SK-N-MC (cell line): ENCODE results near the gene CWC15.

Experiments
- EZH2 ChIP-seq: fragments of 200-600 bp; sonication (generic); IDR thresholded peaks from one replicate; pipeline ENCODE4 v1.6.1; 2017; ENCODE audit warnings: antibody characterized with exemption
- FOXP2 ChIP-seq: optimal IDR thresholded peaks from 2 replicates; pipeline ENCODE3; 2011; ENCODE audit warnings: mild to moderate bottlenecking, moderate library complexity; ENCODE audit not compliant: insufficient read depth; ENCODE audit errors: extremely low read length, control extremely low read depth
- POLR2AphosphoS5 ChIP-seq: IDR thresholded peaks from 2 replicates; pipeline ENCODE4 v1.6.1; 2012; ENCODE audit warnings: mild to moderate bottlenecking, low read depth, low read length, borderline replicate concordance

DNA sequence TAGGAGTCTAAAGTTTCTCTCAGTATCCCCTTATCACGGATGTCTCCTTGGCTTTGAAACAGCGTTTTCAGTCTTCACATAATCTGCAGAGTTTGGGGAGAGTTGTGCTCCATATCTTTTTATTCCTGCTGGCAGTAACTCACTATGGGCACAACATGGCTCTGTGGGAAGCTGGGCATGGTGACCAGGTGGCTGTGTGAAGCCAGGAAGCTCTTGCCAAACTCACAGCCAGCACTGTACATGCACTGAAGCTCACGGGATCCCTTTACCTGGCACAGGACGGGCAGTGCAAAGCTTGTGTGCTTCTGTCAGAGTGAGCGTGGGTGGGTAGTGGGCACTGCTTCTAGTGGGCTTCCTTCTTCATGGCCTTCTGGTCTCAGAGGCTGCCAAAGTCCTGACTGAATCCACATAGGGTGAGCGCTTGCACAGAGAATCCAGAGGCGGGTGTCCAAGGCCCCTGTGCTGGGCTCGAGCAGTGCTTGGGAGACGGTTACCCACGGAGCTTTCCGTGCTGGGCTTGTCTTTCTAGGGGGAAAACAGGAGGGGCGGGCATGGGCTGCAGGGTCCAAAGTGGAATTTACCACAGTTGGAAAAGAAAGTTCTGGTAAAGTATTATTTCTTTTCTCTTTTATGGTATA, 40.9 kb upstream of the CWC15 start:
- no peak for TF ChIP-seq POLR2AphosphoS5
- no peak for TF ChIP-seq EZH2
- no peak for TF ChIP-seq FOXP2
